Neural crest cell (in vitro differentiated cells): ENCODE measurements around the gene FBN3. TPM values are rescaled to one million over a fixed set of nuclear protein-coding genes. Genes with fewer than 3 reads are reported as not detected.

Experiments
- DNase-seq: peaks from one replicate; pipeline ENCODE4 v3.0.0; 2021; ENCODE audit warnings: low read depth, mixed read lengths, low spot score
- H3K27ac Mint-ChIP-seq: one replicate; pipeline ENCODE4 v1.8.0; 2021; ENCODE audit warnings: mild to moderate bottlenecking, mixed read lengths; ENCODE audit not compliant: unreplicated experiment
- H3K27me3 Mint-ChIP-seq: 2 replicates; pipeline ENCODE4 v1.8.0; 2021; ENCODE audit warnings: low read depth, mild to moderate bottlenecking, mixed read lengths
- H3K36me3 Mint-ChIP-seq: 2 replicates; pipeline ENCODE4 v1.8.0; 2021; ENCODE audit warnings: low read depth, mild to moderate bottlenecking, mixed read lengths
- H3K4me1 Mint-ChIP-seq: 2 replicates; pipeline ENCODE4 v1.8.0; 2021; ENCODE audit warnings: mixed read lengths
- H3K4me3 Mint-ChIP-seq: one replicate; pipeline ENCODE4 v1.8.0; 2021; ENCODE audit warnings: mild to moderate bottlenecking, mixed read lengths
- H3K9me3 Mint-ChIP-seq: 2 replicates; pipeline ENCODE4 v1.8.0; 2021; ENCODE audit warnings: mixed read lengths
- total RNA-seq: library from RNA; stranded (reverse); gene quantifications from 2 replicates; pipeline ENCODE4 v1.2.1, GENCODE V29; 2021
- TF ChIP-seq, protein P1 (sequence below): fragments of 200-600 bp; sonication (generic); conservative IDR thresholded peaks from 2 replicates; pipeline ENCODE4 v1.5.0; 2021; ENCODE audit warnings: antibody characterized with exemption, mild to moderate bottlenecking

The FBN3 gene
- total RNA-seq, 1 donor from 2014 or later: 13.9 TPM

DNA sequence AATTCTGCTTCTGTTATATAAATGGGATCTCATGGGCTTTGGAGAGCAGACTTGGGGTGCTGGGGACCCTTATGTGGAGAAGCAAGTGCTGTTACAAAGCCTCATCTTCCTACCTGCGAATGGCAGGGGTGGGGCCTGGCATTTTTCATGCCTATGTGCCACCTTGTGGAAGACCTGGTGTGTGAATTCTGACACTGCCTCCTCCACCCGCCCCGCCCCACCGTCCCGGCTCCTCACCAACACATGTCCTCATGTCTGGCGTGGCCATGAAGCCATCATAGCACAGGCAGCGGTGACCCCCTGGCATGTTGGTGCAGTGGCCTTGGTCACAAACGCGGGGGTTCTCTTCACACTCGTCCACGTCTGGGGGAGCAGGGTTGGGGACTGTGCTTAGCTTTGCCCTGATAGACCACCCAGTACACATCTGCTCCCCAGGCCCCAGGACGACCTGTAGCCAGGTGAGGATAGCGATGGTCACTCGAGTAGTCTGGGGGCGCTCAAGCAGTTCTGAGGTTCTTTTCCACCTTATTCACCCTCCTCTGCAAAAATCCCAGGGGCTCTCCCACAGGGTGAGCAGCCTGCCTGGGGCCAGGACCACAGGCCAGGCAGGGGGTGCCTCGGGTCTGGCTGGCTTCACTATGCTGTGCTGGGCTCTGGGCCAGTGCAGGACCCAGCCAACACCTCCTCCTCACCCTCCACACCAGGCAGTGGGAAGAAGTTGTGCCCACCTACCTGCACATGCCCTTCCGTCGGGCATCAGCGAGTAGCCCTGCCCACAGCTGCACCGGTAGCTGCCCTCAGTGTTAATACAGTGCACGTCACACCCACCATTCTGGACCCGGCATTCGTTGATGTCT lies 32.7 kb downstream of the FBN3 start:
- TF ChIP-seq, protein P1, sequence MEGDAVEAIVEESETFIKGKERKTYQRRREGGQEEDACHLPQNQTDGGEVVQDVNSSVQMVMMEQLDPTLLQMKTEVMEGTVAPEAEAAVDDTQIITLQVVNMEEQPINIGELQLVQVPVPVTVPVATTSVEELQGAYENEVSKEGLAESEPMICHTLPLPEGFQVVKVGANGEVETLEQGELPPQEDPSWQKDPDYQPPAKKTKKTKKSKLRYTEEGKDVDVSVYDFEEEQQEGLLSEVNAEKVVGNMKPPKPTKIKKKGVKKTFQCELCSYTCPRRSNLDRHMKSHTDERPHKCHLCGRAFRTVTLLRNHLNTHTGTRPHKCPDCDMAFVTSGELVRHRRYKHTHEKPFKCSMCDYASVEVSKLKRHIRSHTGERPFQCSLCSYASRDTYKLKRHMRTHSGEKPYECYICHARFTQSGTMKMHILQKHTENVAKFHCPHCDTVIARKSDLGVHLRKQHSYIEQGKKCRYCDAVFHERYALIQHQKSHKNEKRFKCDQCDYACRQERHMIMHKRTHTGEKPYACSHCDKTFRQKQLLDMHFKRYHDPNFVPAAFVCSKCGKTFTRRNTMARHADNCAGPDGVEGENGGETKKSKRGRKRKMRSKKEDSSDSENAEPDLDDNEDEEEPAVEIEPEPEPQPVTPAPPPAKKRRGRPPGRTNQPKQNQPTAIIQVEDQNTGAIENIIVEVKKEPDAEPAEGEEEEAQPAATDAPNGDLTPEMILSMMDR: no peak
- no peak overlapping the region for H3K4me3 Mint-ChIP-seq
- H3K27me3 Mint-ChIP-seq: no peaks in the 10 kb centered on the region
- H3K27ac Mint-ChIP-seq: no peak overlapping the region
- no peaks in the 10 kb centered on the region for H3K4me1 Mint-ChIP-seq
- no peaks in the 10 kb centered on the region for H3K9me3 Mint-ChIP-seq
- DNase-seq: no peak
- no peaks in the 10 kb centered on the region for H3K36me3 Mint-ChIP-seq

DNA sequence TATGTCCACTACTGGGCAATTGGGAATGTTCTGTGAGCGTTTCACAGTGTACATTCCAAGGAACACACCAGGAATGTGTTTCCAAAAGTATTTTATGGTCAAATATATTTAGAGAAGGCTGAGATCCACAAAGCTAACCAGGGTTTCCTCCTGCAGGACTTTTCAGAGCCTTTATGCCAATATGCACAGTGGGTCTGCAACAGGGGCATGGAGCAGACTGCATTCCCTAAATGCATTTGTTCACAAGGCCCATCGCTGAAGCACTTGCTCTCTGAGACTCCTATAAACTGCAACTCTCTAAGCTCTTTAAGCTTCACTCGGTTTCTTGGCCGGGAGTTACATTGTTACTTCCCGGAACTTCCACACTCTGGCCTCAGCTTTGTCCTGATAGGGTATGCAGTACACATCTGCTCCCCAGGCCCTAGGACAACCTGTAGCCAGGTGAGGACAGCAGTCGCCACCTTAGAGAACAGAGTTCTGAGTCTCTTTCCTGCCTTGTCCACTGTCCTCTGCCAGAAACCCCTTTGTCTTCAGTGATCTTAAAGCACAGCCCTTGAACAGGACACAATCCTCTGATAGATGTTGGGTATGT lies 33.5 kb downstream of the FBN3 start:
- Mint-ChIP-seq H3K27ac (peak overlapping the region; percentile 8), H3K4me1 (no peaks in the 10 kb centered on the region)

DNA sequence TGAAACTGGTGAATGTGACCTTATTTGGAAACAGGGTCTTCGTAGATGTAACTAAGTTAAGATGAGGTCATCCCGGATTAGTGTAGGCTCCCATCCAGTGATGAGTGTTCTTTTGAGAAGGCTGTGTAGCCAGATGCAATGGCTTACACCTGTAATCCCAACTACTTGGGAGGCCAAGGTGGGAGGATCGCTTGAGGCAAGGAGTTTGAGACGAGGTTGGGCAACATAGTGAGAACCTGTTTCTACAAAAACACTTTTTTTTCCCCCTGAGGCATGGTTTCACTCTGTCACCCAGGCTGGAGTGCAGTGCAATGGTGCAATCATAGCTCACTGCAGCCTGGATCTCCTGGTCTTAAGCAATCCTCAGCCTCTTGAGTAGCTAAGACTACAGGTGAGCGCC lies 36.4 kb downstream of the FBN3 start:
- Mint-ChIP-seq H3K36me3 (no peaks in the 10 kb centered on the region), H3K4me1 (no peaks in the 10 kb centered on the region), H3K4me3 (no peak overlapping the region), H3K27me3 (no peaks in the 10 kb centered on the region), H3K27ac (no peak overlapping the region), H3K9me3 (no peaks in the 10 kb centered on the region)
- TF ChIP-seq, protein P1: no peak
- no peak for DNase-seq

More for the DNA sequence above, 33.5 kb downstream of the FBN3 start:
- no peak overlapping the region for H3K4me3 Mint-ChIP-seq
- TF ChIP-seq, protein P1: no peak
- H3K36me3 Mint-ChIP-seq: no peaks in the 10 kb centered on the region
- no peaks in the 10 kb centered on the region for H3K9me3 Mint-ChIP-seq
- H3K27me3 Mint-ChIP-seq: no peaks in the 10 kb centered on the region
- DNase-seq: no peak

DNA sequence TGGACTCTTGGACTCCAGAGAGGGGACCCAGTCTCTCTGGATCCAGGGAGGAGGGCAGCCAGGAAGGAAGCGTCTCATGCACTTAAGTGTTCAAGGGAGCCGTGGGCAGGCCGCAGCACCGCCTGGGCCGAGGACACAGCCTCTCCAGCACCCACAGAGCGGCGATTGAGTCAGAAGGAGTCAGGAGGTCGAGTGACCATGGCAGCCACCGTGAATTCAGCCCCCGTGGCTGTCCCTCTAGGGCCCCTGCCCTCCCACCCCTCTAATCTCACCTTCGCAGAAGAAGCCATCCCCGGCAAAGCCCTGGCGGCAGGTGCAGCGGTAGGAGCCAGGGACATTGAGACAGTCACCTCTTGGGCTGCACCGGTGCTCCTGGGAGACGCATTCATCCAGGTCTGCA lies 38.0 kb downstream of the FBN3 start:
- H3K9me3 Mint-ChIP-seq: no peaks in the 10 kb centered on the region
- H3K4me1 Mint-ChIP-seq: no peaks in the 10 kb centered on the region
- DNase-seq: no peak
- H3K27ac Mint-ChIP-seq: no peak overlapping the region
- TF ChIP-seq, protein P1: no peak
- H3K27me3 Mint-ChIP-seq: no peaks in the 10 kb centered on the region
- no peak overlapping the region for H3K4me3 Mint-ChIP-seq
- H3K36me3 Mint-ChIP-seq: no peaks in the 10 kb centered on the region

DNA sequence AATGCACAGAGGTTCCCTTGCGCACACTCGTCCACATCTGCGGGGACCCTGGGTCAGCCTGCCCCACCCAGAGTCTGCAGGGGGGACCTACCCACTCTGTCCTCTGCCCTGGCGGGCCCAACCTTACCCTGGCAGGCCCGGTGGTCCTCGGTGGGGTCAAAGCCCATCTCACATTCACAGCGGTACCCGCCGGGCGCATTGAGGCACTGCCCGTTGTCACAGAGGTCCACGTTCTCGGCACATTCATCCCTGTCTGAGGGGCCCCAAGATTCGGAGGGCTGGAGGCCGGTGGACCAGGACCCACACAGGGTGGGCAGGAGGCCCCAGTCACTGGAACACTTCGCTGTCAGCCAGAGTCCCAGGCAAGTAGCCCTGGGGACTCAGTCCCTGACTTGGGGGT lies 38.5 kb downstream of the FBN3 start:
- H3K4me1 Mint-ChIP-seq: no peaks in the 10 kb centered on the region
- H3K27me3 Mint-ChIP-seq: no peaks in the 10 kb centered on the region
- H3K9me3 Mint-ChIP-seq: no peaks in the 10 kb centered on the region
- TF ChIP-seq, protein P1: no peak
- DNase-seq: no peak
- no peaks in the 10 kb centered on the region for H3K36me3 Mint-ChIP-seq
- no peak overlapping the region for H3K4me3 Mint-ChIP-seq
- no peak overlapping the region for H3K27ac Mint-ChIP-seq
